Osteocyte (in vitro differentiated cells): ENCODE results near the gene CLMN. TPM values are rescaled to one million over a fixed set of nuclear protein-coding genes. Genes with fewer than 3 reads are reported as not detected.

Source experiments
- DNase-seq: peaks from one replicate; pipeline ENCODE4 v3.0.0; 2021; ENCODE audit warnings: mixed read lengths; ENCODE audit not compliant: unreplicated experiment; ENCODE audit errors: extremely low spot score
- H3K27ac Mint-ChIP-seq: one replicate; pipeline ENCODE4 v1.8.0; 2021; ENCODE audit warnings: mild to moderate bottlenecking, mixed read lengths; ENCODE audit not compliant: unreplicated experiment
- H3K27me3 Mint-ChIP-seq: one replicate; pipeline ENCODE4 v1.8.0; 2021; ENCODE audit warnings: mixed read lengths; ENCODE audit not compliant: unreplicated experiment
- H3K36me3 Mint-ChIP-seq: one replicate; pipeline ENCODE4 v1.8.0; 2021; ENCODE audit warnings: mixed read lengths; ENCODE audit not compliant: unreplicated experiment
- H3K4me1 Mint-ChIP-seq: one replicate; pipeline ENCODE4 v1.8.0; 2021; ENCODE audit warnings: mixed read lengths; ENCODE audit not compliant: unreplicated experiment
- H3K4me3 Mint-ChIP-seq: one replicate; pipeline ENCODE4 v1.8.0; 2021; ENCODE audit warnings: mild to moderate bottlenecking, moderate library complexity, mixed read lengths; ENCODE audit not compliant: unreplicated experiment
- H3K9me3 Mint-ChIP-seq: one replicate; pipeline ENCODE4 v1.8.0; 2021; ENCODE audit warnings: mixed read lengths; ENCODE audit not compliant: unreplicated experiment
- CTCF ChIP-seq: fragments of 200-600 bp; sonication (generic); IDR thresholded peaks from 2 replicates; pipeline ENCODE4 v1.5.0; 2021; ENCODE audit warnings: antibody characterized with exemption, mild to moderate bottlenecking, moderate library complexity
- total RNA-seq: library from RNA; stranded (reverse); gene quantifications from 2 replicates; pipeline ENCODE4 v1.2.1, GENCODE V29; 2021

CLMN gene
- total RNA-seq, 1 donor from 2014 or later, result 5.4 TPM

- no peaks in the 10 kb centered on the region for H3K27me3 Mint-ChIP-seq
- no peak overlapping the region for H3K4me3 Mint-ChIP-seq
- peaks cover 60% of the 10 kb centered on the region for H3K4me1 Mint-ChIP-seq
- no peak for TF ChIP-seq CTCF
- H3K36me3 Mint-ChIP-seq, result peaks cover 2% of the 10 kb centered on the region
- H3K9me3 Mint-ChIP-seq, result no peaks in the 10 kb centered on the region
- no peak for DNase-seq
- H3K27ac Mint-ChIP-seq, result no peak overlapping the region
Observed at GRCh38 chr14:95151561-95151960, 168.1 kb downstream of the CLMN start.

GRCh38 chr14:95150910-95151309, 168.8 kb downstream of the CLMN start:
- Mint-ChIP-seq H3K27me3 (no peaks in the 10 kb centered on the region), H3K4me3 (no peak overlapping the region), H3K9me3 (no peaks in the 10 kb centered on the region), H3K27ac (peak overlapping the region; percentile 19), H3K4me1 (peaks cover 58% of the 10 kb centered on the region), H3K36me3 (peaks cover 6% of the 10 kb centered on the region)
- no peak for DNase-seq
- TF ChIP-seq CTCF, result no peak

GRCh38 chr14:95149441-95149840, 170.3 kb downstream of the CLMN start:
- Mint-ChIP-seq H3K27ac (no peak overlapping the region), H3K4me3 (no peak overlapping the region), H3K9me3 (peaks cover 9% of the 10 kb centered on the region), H3K27me3 (no peaks in the 10 kb centered on the region), H3K4me1 (peaks cover 46% of the 10 kb centered on the region), H3K36me3 (peaks cover 12% of the 10 kb centered on the region)
- no peak for DNase-seq
- TF ChIP-seq CTCF, result no peak

GRCh38 chr14:95147597-95147996, 172.1 kb downstream of the CLMN start:
- no peaks in the 10 kb centered on the region for H3K27me3 Mint-ChIP-seq
- peaks cover 52% of the 10 kb centered on the region for H3K4me1 Mint-ChIP-seq
- TF ChIP-seq CTCF, result no peak
- DNase-seq, result no peak
- no peak overlapping the region for H3K4me3 Mint-ChIP-seq
- peaks cover 9% of the 10 kb centered on the region for H3K9me3 Mint-ChIP-seq
- no peak overlapping the region for H3K27ac Mint-ChIP-seq
- H3K36me3 Mint-ChIP-seq, result peaks cover 12% of the 10 kb centered on the region

- Mint-ChIP-seq H3K27me3 (no peaks in the 10 kb centered on the region), H3K36me3 (peaks cover 12% of the 10 kb centered on the region), H3K4me3 (no peak overlapping the region), H3K27ac (no peak overlapping the region), H3K4me1 (peaks cover 44% of the 10 kb centered on the region), H3K9me3 (peaks cover 9% of the 10 kb centered on the region)
- DNase-seq, result no peak
- TF ChIP-seq CTCF, result no peak
Observed at GRCh38 chr14:95146079-95146771, 173.5 kb downstream of the CLMN start.
